Activated naive CD8-positive, alpha-beta T cell treated with anti-CD3 and anti-CD28 coated beads, Interleukin-2, amount 50 U/mL, for 24 hours (primary cell): ENCODE measurements around the gene ZNF638.
"Not testable (repeated sequence)": the region's sequence is repeated elsewhere in the genome, so short reads cannot be mapped to it uniquely, and the experiment has no call there.

Source experiments
- ATAC-seq: fragments of 150-1000 bp; cut with Tn5 transposase; one replicate; pipeline ENCODE4 v1.10.0; 2021
- DNase-seq: peaks from one replicate; pipeline ENCODE4 v3.0.0; 2021
- H3K27ac Mint-ChIP-seq: one replicate; pipeline ENCODE4 v1.8.0; 2021; ENCODE audit warnings: mild to moderate bottlenecking, mixed read lengths
- H3K27me3 Mint-ChIP-seq: one replicate; pipeline ENCODE4 v1.8.0; 2021; ENCODE audit warnings: mixed read lengths
- H3K36me3 Mint-ChIP-seq: one replicate; pipeline ENCODE4 v1.8.0; 2021; ENCODE audit warnings: low read depth, mixed read lengths
- H3K4me1 Mint-ChIP-seq: one replicate; pipeline ENCODE4 v1.8.0; 2021; ENCODE audit warnings: mixed read lengths
- H3K4me3 Mint-ChIP-seq: one replicate; pipeline ENCODE4 v1.8.0; 2021; ENCODE audit warnings: mild to moderate bottlenecking, moderate library complexity, mixed read lengths
- H3K9me3 Mint-ChIP-seq: one replicate; pipeline ENCODE4 v1.8.0; 2021; ENCODE audit warnings: mixed read lengths

ZNF638 gene

GRCh38 chr2:71409611-71410010 lies 78.0 kb downstream of the ZNF638 start:
- peaks cover 52% of the 10 kb centered on the region for H3K36me3 Mint-ChIP-seq
- no peaks in the 10 kb centered on the region for H3K27me3 Mint-ChIP-seq

GRCh38 chr2:71410696-71411095 lies 79.1 kb downstream of the ZNF638 start:
- Mint-ChIP-seq H3K27me3 (no peaks in the 10 kb centered on the region), H3K27ac (no peak overlapping the region), H3K36me3 (peaks cover 43% of the 10 kb centered on the region), H3K9me3 (peaks cover 4% of the 10 kb centered on the region), H3K4me1 (no peaks in the 10 kb centered on the region), H3K4me3 (no peak overlapping the region)
- ATAC-seq = no peak
- DNase-seq = no peak

More at GRCh38 chr2:71409611-71410010, 78.0 kb downstream of the ZNF638 start:
- H3K27ac Mint-ChIP-seq = no peak overlapping the region
- ATAC-seq (no peak), DNase-seq (no peak)
- H3K4me1 Mint-ChIP-seq = no peaks in the 10 kb centered on the region
- H3K9me3 Mint-ChIP-seq = peaks cover 4% of the 10 kb centered on the region
- no peak overlapping the region for H3K4me3 Mint-ChIP-seq

GRCh38 chr2:71416866-71417265 lies 85.3 kb downstream of the ZNF638 start:
- not testable (repeated sequence) for H3K4me1 Mint-ChIP-seq, DNase-seq, H3K27ac Mint-ChIP-seq

DNA sequence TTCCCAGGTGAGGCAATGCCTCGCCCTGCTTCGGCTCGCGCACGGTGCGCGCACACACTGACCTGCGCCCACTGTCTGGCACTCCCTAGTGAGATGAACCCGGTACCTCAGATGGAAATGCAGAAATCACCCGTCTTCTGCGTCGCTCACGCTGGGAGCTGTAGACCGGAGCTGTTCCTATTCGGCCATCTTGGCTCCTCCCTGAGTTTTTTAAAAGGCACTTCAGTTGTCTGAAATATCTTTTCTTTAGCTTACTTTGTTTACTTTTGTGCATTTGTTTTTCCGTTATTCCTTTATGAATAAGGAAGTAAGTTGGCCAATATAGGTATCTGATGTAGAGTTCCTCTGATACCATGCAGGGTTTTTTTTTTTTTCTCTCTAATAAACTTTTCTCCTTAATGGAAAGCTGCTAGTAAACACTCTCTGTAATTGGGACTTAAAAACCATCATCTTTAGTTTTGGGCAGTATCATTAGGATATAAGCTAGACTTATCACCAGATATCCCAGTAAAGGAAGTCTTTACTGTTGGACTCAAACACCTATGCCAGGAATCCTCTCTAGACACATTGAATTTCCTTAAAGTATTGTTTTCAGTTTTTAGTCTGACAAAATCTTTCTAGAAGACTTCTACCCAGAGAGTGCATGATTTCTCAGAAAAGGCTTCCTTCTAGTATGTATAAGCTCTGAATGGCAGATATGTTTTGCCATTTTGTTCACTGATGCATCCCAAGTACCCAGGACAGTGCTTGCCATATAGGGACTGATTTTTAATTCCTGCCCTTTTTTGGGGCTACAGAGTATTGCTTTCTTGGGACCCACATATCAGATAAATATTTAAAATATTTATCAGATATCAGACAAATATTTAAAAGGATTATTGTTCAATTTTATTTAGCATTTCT lies 86.0 kb downstream of the ZNF638 start:
- DNase-seq = no peak
- H3K27me3 Mint-ChIP-seq = no peaks in the 10 kb centered on the region
- ATAC-seq = no peak
- H3K36me3 Mint-ChIP-seq = peaks cover 12% of the 10 kb centered on the region
- H3K4me3 Mint-ChIP-seq = peak overlapping the region; percentile 78
- H3K27ac Mint-ChIP-seq = peak overlapping the region; percentile 69
- H3K4me1 Mint-ChIP-seq = peaks cover 7% of the 10 kb centered on the region
- no peaks in the 10 kb centered on the region for H3K9me3 Mint-ChIP-seq

More at GRCh38 chr2:71416866-71417265, 85.3 kb downstream of the ZNF638 start:
- not testable (repeated sequence) for H3K36me3 Mint-ChIP-seq, H3K9me3 Mint-ChIP-seq, ATAC-seq, H3K27me3 Mint-ChIP-seq
- peak overlapping the region; percentile 78 for H3K4me3 Mint-ChIP-seq

- H3K4me3 Mint-ChIP-seq = no peak overlapping the region
These were observed 87.6 kb downstream of the ZNF638 start for GRCh38 chr2:71419145-71419544.

GRCh38 chr2:71419976-71420375 lies 88.4 kb downstream of the ZNF638 start:
- ATAC-seq (no peak), DNase-seq (no peak)
- H3K4me3 Mint-ChIP-seq = no peak overlapping the region
- H3K9me3 Mint-ChIP-seq = no peaks in the 10 kb centered on the region
- H3K27me3 Mint-ChIP-seq = no peaks in the 10 kb centered on the region
- peaks cover 33% of the 10 kb centered on the region for H3K36me3 Mint-ChIP-seq
- peaks cover 7% of the 10 kb centered on the region for H3K4me1 Mint-ChIP-seq
- no peak overlapping the region for H3K27ac Mint-ChIP-seq

More at GRCh38 chr2:71419145-71419544, 87.6 kb downstream of the ZNF638 start:
- DNase-seq = no peak
- no peak for ATAC-seq
- H3K27me3 Mint-ChIP-seq = no peaks in the 10 kb centered on the region
- H3K4me1 Mint-ChIP-seq = peaks cover 7% of the 10 kb centered on the region
- no peaks in the 10 kb centered on the region for H3K9me3 Mint-ChIP-seq
- peaks cover 26% of the 10 kb centered on the region for H3K36me3 Mint-ChIP-seq
- H3K27ac Mint-ChIP-seq = no peak overlapping the region

GRCh38 chr2:71422786-71423185 lies 91.2 kb downstream of the ZNF638 start:
- H3K27ac Mint-ChIP-seq = no peak overlapping the region
- DNase-seq = no peak
- ATAC-seq = no peak
- H3K36me3 Mint-ChIP-seq = peaks cover 50% of the 10 kb centered on the region
- no peaks in the 10 kb centered on the region for H3K9me3 Mint-ChIP-seq
- H3K27me3 Mint-ChIP-seq = no peaks in the 10 kb centered on the region
- no peak overlapping the region for H3K4me3 Mint-ChIP-seq
- peaks cover 2% of the 10 kb centered on the region for H3K4me1 Mint-ChIP-seq

DNA sequence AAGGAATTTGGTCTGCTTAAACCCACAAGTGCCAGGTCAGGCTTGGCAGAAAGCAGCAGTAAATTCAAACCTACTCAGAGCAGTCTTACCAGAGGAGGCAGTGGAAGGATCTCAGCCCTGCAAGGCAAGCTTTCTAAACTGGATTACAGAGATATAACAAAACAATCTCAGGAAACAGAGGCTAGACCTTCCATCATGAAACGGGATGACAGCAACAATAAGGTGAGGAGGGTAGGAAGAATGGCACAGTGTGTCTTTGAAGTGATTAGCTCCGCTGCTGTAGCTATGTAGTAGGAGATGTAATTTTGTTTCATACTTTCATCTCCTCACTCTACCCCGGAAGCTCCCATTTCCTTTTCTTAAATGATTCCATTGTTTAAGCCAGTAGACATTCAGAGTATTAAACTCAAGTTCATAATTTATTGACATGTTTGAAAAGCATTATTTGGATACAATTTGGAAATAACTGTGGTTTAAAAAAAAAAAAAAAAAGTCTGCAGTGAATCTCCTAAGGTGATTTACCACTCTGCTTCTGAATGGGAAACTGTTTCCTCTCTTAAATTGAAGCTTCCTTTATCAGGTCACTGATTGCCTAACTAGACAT lies 92.3 kb downstream of the ZNF638 start:
- no peaks in the 10 kb centered on the region for H3K27me3 Mint-ChIP-seq
- no peak overlapping the region for H3K27ac Mint-ChIP-seq
- ATAC-seq = no peak
- no peaks in the 10 kb centered on the region for H3K9me3 Mint-ChIP-seq
- peaks cover 2% of the 10 kb centered on the region for H3K4me1 Mint-ChIP-seq
- DNase-seq = no peak
- no peak overlapping the region for H3K4me3 Mint-ChIP-seq
- H3K36me3 Mint-ChIP-seq = peaks cover 53% of the 10 kb centered on the region

DNA sequence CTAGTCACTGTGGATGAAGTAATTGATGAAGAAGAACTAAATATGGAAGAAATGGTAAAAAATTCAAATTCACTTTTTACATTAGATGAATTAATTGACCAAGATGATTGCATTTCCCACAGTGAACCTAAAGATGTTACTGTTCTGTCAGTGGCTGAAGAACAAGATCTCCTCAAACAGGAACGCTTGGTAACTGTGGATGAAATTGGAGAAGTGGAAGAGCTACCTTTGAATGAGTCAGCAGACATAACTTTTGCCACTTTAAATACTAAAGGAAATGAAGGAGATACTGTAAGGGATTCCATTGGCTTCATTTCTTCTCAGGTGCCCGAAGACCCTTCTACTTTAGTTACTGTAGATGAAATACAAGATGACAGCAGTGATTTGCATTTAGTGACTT lies 95.1 kb downstream of the ZNF638 start:
- no peaks in the 10 kb centered on the region for H3K27me3 Mint-ChIP-seq
- no peaks in the 10 kb centered on the region for H3K4me1 Mint-ChIP-seq
- DNase-seq (no peak), ATAC-seq (no peak)
- H3K9me3 Mint-ChIP-seq = no peaks in the 10 kb centered on the region
- H3K36me3 Mint-ChIP-seq = peaks cover 49% of the 10 kb centered on the region
- no peak overlapping the region for H3K4me3 Mint-ChIP-seq
- H3K27ac Mint-ChIP-seq = peak overlapping the region; percentile 21

- H3K4me3 Mint-ChIP-seq = no peak overlapping the region
- peaks cover 47% of the 10 kb centered on the region for H3K36me3 Mint-ChIP-seq
- ATAC-seq (no peak), DNase-seq (no peak)
- no peaks in the 10 kb centered on the region for H3K9me3 Mint-ChIP-seq
- no peak overlapping the region for H3K27ac Mint-ChIP-seq
- H3K27me3 Mint-ChIP-seq = no peaks in the 10 kb centered on the region
- no peaks in the 10 kb centered on the region for H3K4me1 Mint-ChIP-seq
These were observed 97.1 kb downstream of the ZNF638 start for GRCh38 chr2:71428472-71429383.

GRCh38 chr2:71445142-71445541 lies 113.6 kb downstream of the ZNF638 start:
- not testable (repeated sequence) for H3K4me1 Mint-ChIP-seq, H3K9me3 Mint-ChIP-seq, ATAC-seq, H3K36me3 Mint-ChIP-seq, DNase-seq, H3K27ac Mint-ChIP-seq, H3K27me3 Mint-ChIP-seq, H3K4me3 Mint-ChIP-seq

DNA sequence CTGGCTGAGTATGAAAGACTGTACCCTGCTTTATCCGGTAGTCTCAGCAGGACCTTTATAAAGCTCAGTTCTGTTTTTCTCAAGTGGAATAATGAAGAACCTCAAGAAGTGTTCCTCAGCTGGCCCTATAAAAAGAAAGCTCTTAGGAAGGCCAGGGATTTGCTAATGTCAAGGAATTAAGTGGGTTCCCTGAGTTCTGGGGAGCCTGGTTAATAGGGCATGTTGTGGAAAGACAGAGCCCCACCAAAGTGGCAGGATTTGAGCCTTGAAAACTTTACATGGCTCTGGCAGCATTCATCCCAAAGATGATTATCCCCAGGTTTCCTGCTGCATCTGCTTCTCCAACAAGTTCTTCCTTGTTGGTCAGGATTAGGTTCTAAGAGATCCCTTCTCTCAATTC lies 114.9 kb downstream of the ZNF638 start:
- peaks cover 3% of the 10 kb centered on the region for H3K27me3 Mint-ChIP-seq
- no peaks in the 10 kb centered on the region for H3K9me3 Mint-ChIP-seq
- H3K36me3 Mint-ChIP-seq = peaks cover under 1% of the 10 kb centered on the region
- ATAC-seq (no peak), DNase-seq (no peak)
- no peak overlapping the region for H3K27ac Mint-ChIP-seq
- H3K4me1 Mint-ChIP-seq = no peaks in the 10 kb centered on the region
- H3K4me3 Mint-ChIP-seq = no peak overlapping the region

DNA sequence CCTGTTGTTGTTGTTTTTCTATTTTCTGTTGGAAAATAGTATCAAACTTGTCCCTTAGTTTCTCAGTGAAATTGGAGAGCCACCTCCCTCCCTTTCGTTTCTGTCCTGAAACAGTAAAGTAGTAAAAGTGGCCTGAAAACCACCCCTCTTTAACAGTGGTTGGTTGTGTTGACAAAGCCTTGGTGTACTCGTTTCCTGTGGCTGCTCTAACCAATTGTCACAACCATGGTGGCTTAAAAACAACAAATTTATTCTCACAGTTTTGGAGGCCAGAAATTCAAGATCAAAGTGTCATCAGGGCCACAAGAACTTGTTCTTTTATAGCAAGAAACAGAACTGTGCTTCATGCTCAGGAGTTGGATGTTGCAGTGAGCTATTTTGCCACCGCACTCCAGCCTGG lies 117.8 kb downstream of the ZNF638 start:
- Mint-ChIP-seq H3K27ac (no peak overlapping the region), H3K4me3 (no peak overlapping the region), H3K9me3 (no peaks in the 10 kb centered on the region), H3K27me3 (peaks cover 17% of the 10 kb centered on the region), H3K36me3 (no peaks in the 10 kb centered on the region), H3K4me1 (peaks cover 11% of the 10 kb centered on the region)
- no peak for DNase-seq
- no peak for ATAC-seq

GRCh38 chr2:71451705-71452104 lies 120.1 kb downstream of the ZNF638 start:
- Mint-ChIP-seq H3K27me3 (peaks cover 35% of the 10 kb centered on the region), H3K4me1 (peaks cover 20% of the 10 kb centered on the region), H3K4me3 (no peak overlapping the region), H3K27ac (no peak overlapping the region), H3K9me3 (no peaks in the 10 kb centered on the region), H3K36me3 (no peaks in the 10 kb centered on the region)
- DNase-seq (no peak), ATAC-seq (no peak)
